Tongue (tissue), 2 donors: ENCODE measurements around the gene SEMA7A. TPM values are rescaled to one million over a fixed set of nuclear protein-coding genes. Genes with fewer than 3 reads are reported as not detected.
A peak's percentile ranks its signal among the peaks of the same experiment; 100 is the strongest.

Experiments
- DNase-seq: peaks from one replicate; pipeline ENCODE4 v3.0.0-alpha.2; 2015
- total RNA-seq: library from RNA; depleted of rRNA; stranded (reverse); fragments of >200 nt; gene quantifications from one replicate; pipeline ENCODE4 v1.2.3, GENCODE V29; 2014

Gene SEMA7A
- total RNA-seq, 1 donor from 2014 or later, result 5.8 TPM

DNA sequence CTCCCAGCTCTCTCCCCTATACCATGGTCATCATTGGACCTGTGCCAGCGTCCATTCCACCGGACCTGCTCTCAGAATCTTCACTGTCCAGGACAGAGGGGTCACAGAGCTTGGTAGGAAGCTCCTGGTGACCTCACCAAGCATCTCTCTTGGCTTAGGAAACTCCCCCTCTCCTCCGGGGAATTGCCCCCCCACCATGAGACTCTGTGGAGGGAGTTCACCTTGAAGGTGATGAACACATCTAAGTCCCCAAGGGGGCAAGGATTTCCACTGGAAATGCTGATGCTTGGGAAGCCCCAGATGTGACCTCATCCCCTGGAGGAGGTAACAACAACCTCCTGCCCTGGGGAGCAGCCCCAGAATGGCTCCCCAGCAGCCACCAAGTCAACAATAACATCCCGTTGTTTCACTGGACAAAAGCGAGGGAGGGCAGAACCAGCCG is 3.2 kb downstream of the SEMA7A start:
- DNase-seq, result no peak

DNA sequence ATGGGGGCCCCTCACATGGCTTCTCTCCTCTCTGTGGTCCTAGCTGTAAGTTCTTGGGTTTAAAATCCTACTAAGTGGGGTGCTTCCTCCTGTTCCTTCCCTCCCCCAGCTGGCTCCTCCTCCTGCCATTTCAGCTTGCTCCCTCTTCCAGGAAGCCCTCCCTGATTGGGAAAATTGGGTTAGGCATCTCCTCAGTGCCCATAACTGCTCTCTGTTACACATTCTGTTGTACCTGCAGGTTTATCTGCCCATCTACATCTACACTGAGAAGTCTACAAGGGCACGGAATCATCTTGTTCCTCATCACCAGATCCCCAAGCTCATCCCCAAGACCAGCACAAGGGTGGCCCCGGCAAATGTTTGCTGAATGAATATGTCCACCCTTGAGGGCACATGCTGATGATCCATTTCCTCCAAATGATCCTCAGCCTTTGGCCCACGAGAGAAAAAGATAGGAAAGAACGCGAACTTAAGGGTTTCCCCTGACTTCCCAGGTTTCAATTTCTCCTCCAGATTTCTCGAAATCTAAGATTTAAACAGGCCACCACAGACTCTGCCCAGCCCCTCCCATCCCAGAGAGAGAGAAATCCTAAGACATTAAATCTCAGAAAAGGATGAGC is 3.9 kb downstream of the SEMA7A start:
- no peak for DNase-seq

DNA sequence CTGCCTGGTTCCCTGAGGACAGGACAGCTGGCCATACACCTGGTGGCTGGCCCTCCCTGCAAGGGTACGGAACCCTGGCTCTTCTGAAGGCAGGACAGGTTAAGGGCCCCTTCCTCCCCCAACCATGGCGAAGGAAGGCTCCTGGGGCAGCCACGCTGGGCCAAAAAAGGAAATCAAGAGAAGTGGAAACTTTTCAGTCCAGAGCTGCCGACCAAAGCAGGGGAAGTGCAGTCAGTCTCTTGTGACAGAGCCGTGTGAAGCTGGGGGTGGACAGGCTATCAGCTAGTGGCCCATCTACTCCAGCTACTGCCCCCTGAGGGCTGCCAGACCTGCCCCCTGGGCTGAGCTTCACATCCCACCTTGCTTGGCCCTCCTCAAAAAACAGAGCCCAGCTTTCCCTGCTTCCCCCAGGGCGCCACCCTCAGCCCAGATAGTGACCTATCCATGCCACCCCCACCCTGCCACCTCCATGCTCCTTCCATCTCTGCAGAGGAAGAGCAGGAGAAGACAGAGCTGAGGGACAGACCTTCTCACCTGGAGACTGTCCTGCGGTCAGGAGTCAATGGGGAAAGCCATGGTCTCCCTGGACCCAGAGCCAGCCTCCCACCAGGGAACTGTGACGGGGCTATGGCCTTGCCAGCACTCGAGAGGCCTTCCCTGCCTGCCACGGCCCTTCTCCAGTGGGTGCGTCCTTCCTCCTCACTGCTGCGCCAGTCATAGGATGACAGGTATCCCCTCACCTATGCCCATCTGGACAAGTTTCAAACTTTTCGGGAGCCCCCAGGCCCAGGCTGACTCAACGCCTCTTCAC is 4.6 kb downstream of the SEMA7A start:
- DNase-seq, result no peak

DNA sequence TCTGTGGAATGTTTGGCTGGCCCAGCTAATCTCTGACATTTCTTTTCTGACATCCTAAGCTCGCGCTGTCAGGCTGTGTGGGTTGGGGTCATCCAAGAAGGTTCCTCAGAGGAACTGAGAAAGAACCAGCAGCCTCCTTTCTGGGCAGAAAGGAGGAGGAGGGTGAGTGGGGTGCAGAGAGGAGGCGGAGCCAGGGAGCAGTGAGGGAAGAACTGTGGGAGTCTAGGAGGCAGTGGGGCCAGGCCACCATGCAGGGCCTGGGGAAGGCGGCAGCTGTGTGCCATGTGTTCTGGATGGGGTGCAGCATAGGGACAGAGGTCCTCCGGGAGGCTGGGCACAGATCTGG is 5.3 kb downstream of the SEMA7A start:
- DNase-seq, result no peak

DNA sequence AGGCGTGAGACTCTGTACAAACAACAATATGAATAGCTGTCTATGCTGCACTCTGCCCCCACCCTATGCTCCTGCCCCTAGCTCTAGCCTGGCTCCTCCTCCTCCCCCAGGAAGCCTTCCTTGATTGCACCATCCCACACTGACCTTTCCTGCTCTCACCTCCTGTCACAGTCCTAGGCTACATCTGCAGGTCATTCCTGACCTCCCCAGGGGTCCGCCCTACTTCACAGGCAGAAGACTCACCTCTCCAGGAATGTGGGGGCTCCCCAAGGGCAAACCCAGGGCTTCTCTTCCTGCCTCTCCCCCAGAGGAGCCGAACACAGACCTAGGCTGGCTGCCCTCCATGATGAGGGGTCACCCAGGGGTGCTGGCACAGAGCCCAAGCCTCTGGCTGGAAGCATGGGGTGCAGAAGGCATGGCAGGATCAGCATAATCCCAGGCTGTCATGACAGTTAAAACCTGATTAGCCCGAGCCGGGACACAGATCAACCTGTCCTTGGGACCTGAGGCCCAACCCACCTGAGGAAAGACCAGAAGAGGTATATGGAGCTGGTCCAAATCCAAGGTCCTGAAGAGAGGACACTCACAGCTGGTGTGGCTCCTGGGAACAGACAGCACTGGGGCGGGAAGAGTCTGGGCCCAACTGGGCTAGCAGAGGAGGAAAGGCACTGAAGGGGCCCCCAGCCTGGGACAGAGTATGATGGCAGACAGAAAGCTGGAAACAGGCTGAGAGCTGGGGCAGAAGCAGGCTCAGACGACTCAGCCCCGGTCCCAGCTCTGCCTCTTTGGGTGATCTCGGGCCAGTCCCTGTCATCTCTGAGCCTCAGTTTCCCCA is 5.9 kb downstream of the SEMA7A start:
- DNase-seq, result no peak

DNA sequence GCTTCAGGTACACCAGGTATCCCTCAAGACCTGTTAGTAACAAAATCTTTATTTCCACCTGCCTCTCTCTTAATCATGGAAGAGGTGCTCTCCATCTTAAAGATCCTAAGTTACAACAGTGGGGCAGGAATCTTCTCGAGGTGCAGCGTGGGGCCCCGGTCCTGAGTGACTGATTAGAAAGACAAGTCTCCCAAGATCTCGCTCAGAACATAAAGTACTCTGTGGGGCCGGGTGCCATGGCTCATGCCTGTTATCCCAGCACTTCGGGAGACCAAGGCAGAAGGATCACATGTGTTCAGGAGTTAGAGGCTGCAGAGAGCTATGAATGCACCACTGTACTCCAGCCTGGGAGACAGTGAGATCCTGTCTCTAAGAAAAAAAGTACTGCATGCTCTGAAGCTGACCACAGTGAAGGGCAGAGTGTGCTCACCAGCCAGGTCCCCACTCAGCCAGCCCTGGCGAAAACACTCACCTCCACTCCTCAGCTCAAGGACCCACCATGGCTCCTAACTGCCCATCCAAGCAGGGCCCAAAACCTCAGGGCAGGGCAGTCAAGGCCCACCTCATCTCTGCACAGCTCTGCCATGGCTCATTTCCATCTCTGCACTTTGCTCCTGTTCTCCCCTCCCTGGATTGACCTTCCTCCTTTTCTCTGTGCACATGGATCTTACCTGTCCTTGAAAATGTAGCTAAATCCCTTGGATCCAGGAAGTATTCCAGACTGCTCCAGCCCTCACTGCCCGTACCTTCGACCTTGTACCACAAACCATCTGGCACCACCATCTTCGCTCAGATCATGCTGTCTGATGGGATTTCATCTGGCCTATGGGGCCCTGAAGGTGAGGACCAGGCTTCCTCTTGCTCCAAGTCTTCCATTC is 7.1 kb downstream of the SEMA7A start:
- no peak for DNase-seq

DNA sequence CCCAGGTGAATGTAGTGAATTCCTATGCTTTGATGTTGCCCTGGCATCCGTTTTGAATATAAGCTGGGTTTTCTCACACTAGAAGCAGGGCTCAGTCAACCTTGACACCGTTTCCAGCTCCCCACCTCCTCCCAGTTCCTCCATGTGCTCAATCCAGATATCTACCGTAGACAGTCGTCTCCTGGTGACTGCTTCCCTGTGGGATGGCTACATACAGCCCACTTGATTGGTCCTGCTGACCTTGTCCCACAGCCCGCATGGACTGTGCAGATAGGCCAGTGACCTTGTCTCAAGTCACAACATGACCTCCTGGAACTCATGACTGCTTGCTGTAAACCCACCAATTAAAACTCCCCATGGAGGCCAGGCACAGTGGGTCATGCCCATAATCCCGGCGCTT is 8.1 kb downstream of the SEMA7A start:
- DNase-seq, result no peak

DNA sequence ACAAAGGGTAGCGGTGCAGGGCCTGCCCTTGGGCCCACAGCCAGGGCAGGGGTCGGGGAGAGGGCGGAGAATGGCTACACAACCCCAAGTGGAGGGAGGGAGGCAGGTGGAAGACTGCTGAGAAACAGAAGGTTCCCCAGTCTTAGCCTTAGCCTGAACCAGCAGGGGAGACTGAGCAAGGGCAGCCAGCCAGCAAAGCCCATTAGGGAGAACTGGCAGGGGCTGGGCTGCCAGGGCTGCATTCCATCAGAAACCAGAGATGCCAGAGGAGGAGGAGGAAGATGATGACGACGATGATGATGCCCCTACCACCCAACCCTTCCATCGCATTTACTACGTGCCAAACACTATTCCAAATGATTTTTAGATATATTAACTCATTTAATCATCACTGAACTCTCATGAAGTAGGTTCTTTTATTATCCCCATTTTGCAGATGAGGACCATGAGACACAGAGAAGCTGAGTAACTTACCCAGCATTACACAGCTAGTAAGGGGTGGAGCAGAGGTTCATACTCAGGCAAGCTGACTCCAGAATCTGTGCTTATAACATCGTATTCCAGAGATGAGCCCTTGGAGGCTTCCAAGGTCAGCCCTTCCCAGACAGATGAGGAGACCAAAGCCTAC is 8.7 kb downstream of the SEMA7A start:
- DNase-seq, result no peak

DNA sequence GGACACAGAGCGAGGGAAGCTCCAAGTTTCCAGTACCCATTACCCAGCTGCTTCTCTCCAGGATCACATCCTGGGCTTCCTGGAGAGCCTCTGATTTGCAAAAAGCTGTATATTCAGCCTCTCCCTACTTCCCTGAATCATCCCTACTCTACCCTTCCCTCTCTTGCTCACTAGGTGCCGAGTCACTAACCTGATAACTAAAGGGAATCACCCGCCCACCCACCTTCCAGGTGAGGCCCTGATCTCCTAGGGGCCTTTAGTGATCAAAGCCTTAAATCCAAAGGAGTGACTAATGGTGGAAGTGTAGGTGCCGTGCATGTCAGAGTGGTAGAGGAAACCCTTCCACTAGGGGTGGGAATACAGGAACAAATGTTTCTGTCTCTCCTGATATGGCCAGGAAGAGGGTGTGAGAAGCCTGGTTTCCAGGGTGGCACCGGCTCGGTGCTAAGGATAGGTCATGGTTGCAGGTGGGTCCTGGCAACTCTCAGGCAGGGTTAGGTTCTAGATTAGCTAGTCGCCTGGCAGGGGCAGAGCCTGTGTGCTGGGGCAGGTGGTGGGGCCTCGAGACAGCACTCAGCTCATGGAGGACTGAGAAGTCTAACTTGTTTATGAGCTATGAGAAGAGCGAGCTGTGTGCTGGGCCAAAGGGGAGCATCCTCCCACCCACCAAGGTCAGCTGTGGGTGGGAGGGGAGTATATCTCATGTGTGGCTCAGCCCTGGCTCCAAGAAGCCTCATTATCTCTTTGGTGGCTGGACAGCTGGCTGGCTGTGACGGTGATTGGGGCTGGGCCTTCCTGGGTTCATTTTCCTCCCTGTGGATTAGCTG is 10.1 kb downstream of the SEMA7A start:
- DNase-seq, result no peak

DNA sequence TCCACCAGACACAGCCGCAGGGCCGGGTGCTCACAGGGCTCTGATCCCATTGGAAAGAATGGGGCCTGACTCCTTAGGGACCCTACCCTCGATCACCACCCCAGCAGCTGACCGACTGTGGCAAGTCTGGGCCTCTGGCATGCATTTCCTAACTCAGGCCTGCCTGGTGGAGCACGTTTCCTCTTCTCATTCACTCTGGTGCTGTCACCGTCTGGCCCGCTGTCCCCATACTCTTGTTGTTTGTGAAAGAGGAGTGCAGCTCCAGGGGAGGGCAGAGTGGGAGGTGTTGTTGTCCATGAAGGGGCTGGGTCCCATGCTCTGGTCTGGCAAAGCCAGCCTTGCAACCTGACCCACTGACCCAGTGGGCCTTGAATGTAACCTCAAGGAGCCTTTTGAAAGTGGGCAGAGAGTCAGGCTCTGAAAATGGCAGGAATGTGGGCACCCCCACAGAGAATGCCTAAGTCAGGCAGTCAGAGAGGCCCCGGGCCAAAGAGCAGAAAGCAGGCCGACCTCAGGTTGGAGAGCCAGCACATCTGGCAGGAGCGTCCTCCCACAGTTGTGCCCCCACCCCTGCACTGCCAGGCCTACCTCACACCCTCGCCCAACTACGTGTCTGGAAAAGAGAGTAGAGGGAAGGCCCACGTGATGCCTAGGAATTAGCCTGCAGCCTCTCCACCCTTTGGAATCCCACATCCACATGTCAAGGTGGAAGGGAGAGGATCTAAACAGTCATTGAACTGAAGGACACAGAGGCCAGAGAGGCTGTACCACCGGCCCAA is 10.9 kb downstream of the SEMA7A start:
- no peak for DNase-seq

DNA sequence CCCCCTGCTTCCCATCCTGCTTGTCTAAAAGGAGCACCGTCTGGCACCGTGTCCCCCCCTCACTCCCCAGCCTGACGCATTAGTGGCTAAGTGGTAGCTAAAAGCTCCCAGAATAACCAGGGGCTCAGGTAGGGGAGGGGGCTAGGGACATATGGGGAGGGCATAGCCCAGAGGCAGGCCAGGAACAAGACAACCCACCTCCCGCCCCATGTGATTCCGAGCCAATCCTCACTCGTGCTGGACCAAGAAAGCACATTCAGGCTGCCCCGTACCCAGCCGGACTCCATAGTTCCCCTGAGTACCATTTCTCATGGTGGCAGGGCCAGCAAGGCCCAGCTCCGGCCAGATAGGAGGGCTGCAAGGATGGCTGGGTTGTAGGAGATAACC is 11.5 kb downstream of the SEMA7A start:
- DNase-seq, result no peak

DNA sequence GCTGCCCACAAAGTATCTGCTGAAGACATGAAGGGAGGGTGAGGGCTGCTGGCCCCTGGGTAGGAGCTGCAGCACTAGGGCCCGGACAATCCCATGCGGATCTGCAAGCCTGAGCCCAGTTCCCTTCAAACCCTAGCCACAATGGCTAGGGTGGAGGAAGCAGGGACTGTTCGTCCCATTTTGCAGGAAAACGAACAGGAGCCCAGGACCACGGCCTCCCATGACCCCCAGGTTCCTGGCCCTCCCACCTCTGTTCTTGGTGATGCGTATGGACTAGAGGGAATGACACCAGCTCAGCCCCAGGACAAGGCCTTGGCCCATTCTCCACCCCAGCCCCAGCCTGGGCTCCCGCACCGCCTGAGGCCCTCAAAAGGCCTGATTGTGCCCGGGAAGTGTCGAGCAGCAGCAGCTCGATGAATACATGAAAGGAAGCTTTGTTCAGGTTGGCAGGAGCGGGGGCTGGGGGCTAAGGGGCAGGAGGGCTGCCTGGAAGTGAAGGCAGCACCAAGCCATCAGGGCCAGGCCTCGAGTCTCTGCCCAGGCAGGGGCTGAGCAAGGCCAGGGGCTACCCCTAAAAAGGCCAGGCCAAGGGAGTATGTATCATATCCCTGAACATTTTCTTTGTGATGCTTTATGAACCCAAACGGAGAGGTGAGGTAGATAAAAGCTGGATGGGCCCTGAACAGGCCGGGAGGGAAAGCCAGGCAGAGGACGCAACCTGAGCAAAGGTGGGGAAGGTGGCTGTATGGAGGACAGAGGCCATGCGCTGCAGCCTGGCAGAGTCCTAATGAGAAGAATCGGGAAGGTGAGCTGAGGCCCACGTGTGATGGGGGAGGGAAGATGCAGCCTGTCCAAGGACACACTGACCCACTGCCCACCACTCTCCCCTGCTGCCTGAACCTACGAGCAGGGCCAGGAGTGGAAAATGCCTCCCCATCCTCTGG is 12.2 kb downstream of the SEMA7A start:
- DNase-seq, result peak; percentile 40

DNA sequence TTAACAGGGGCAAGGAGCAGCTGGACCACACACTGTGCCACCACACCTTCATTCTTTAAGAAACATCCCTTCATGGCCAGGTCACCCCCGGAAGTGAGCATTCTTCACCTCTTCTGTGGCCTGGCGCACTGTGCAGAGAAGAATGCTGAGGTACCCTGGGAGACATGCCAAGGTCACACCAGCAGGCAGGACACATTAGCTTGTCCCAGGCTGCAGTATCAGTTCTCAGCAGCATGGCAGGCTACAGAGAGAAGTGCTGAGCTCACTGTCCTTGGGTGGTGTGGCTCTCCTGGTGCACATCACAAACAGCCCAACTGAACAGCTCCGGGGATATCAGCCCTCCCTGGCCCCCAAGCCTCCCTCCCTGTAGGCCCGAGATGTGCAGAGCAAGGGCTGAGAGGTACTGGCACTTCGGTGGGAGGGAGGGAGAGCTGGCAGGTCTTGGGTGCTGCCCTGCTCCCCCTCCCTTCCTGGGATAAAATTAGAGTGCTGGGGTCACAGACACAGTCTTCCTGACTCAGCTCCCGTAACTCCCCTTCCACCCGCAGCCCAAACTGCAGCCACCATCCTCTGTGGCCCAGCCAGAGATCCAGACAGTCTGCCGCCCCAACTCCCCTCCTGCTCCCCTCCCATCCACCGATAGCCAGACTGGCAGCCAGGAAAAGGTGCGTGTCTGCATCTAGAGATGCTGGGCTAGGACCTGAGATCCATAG is 13.4 kb downstream of the SEMA7A start:
- DNase-seq, result no peak

DNA sequence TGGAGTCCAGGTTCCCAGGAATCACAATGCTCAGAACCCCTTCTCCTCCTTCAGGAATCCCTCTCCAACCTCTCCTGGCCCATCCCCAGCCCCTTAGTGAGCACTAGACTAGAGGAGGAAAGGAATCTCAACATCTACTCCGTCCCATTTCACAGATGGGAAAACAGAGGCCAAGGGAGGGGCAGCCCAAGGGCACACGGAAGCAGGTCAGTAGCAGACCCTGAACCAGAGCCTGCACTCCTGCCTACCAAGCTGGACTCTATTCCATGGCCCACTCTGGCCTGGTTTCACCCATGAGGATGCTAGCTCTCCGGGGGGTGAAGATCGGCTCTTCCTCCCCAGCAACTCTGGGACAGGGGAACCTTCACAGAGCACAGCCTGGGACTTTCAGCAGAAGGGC is 14.3 kb downstream of the SEMA7A start:
- no peak for DNase-seq

DNA sequence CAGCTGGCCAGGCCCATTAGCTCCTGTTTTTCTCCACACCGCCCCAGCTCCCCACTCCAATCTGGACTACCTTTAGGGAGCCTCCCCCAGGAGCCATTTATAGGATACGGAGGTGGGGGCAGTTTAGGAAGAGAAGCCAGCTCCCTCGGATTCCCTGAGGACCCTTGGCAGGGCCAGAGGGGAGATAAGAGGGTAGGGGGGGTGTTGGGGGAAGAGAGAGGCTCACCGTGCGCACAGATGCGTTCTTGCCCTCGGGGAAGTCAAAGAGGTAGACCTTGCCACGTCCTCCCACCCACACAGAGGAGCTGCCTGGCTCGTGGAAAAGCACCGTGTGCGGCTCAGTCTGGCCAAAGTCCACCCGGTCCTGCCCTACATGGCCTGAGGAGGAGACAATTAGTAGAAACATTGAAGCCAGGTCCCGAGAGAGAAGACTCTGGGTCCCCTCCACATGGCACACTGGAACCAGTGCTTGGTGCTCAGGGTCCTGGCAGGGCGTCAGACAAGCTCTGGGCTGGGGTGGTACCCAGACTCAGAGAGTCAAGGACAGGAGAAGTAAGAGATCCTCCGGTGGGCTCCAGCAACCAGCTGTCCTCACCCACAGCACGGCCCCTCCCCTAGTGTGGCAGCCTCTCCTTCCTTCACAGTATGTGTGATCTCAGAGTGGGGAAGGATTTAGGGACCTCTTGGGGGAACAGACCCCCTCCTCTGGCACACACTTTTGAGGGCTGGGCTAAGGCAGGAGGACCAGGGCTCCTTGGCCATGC is 15.0 kb downstream of the SEMA7A start:
- no peak for DNase-seq

DNA sequence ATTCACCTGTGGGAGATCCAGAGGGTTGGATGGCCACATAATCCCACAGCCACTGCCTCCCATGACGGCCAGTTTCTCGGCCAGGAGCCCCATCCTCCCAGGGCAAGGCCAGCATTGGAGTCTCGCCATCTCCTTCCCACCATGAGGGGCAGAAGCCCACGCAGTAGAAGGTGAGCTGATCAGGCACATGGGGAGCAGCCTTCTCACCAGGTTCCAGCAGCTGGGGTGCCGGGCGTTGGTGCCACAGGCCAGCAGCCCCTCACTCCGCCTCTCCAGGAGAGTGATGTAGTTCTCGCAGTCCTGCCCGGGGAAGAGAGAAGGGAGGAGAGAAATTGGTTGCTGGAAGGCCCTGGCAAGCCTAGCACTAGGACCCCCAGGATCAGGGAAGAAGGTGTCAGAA is 16.1 kb downstream of the SEMA7A start:
- no peak for DNase-seq

DNA sequence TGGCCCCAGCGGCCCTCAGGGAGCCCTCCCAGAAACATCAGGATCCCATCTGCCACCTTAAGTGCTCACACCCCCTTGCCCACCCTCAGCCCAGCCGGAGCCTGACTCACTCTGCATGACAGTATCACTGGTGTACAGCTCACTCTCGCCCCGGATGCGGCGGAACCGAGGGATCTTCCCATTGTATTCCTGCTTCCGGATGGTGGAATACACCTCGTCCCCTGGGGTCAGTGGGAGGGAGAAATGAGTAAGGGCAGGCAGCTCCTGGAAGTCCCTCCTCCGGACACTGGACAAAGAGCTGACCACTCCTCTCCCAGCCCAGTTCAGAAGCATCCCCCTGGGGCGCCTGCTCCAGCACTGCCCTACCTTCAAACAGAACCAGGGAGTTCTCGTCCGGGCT is 16.5 kb downstream of the SEMA7A start:
- DNase-seq, result no peak
